ENCODE results near the gene IGHMBP2.

IGHMBP2 gene

DNA sequence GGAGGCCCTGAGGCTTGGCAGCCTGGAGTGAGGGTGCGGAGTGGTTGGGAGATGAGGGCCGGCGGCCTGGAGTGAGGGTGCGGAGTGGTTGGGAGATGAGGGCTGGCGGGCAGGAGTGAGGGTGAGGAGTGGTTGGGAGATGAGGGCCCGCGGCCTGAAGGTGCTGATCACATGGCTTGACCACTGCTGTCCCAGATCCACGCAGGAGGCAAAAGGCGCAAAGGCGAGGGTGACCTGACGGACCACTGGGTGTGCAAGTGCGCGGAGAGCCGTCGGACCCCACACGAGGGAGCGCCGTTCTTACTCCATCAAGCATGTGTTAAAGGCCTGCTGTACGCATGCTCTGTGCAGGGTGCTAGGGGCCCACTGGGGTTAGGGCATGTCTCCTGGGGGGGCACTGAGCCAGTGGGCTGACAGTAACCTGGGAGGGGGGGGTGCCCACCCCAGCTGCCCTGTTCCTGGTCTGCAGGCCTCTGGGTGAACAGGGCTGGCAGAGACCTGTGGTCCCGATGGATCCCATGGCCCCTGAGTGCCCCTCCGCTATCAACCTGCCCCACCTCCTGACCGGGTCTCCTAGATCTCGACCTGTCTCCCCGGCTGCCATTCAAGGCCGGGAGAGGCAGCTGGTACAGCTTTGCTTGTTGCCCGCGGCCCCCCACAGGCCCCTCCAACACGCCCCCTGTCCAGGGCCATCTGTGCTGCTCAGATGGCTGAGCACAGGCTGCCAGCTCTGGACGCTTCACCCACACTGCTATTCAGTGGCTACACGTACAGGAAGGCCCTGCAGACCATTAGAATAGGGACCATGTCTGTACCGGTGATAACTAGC, 56.0 kb downstream of the IGHMBP2 start:
- H3K4me3 ChIP-seq (ENCODE audit: low read length): no peak overlapping the region

DNA sequence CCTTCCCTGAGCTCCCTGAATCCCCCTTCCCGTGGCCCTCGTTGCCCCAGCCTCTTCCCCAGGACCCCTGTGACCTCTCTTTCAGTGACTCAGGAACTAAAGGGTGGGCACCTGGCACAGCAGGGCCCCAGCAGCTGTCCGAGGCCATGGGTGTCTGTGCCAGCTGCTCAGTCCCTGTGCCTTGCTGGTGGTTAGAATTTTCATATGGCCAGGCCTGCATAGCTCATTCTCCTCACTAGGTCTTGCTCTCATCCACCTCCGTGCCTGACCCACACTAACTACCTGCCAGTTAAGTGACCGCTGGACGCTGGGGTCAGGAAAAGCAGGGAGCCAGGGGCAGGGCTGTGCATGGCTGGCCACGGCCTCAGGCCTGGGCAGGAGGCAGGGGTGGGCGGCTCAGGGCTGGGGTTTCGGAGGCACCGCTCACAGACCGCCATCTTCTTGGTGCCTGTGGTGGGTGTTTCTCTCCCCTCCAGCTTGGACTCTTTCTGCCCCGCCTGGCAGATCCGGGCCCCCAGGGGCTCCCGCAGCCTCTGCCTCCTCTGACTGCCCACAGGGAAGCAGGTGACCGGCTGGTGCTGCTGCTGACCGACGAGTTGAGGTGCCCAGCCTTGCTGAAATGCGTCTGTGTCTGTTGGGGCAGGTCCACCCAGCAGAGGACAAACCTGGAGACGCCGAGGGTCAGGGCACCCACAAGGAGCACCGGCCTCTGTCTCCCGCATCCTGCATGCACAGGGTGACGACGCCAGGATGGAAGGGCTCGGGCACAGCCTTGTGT, 56.8 kb downstream of the IGHMBP2 start:
- Histone ChIP-seq H3K4me1 (ENCODE audit: insufficient read depth, low read length) (peaks cover 3% of the 10 kb centered on the region), H2AFZ (ENCODE audit: low read depth, low read length) (no peak overlapping the region), H3K36me3 (ENCODE audit: insufficient read depth, low read length) (no peaks in the 10 kb centered on the region), H3K4me3 (ENCODE audit: low read length) (no peak overlapping the region), H3K9me3 (ENCODE audit: low read length) (peaks cover 9% of the 10 kb centered on the region), H3K27me3 (ENCODE audit: insufficient read depth, low read length) (no peaks in the 10 kb centered on the region)

More for the DNA sequence above, 56.0 kb downstream of the IGHMBP2 start:
- Histone ChIP-seq H3K36me3 (ENCODE audit: insufficient read depth, low read length) (no peaks in the 10 kb centered on the region), H3K9me3 (ENCODE audit: low read length) (peaks cover 9% of the 10 kb centered on the region), H2AFZ (ENCODE audit: low read depth, low read length) (no peak overlapping the region), H3K4me1 (ENCODE audit: insufficient read depth, low read length) (peaks cover 3% of the 10 kb centered on the region), H3K27me3 (ENCODE audit: insufficient read depth, low read length) (no peaks in the 10 kb centered on the region)

DNA sequence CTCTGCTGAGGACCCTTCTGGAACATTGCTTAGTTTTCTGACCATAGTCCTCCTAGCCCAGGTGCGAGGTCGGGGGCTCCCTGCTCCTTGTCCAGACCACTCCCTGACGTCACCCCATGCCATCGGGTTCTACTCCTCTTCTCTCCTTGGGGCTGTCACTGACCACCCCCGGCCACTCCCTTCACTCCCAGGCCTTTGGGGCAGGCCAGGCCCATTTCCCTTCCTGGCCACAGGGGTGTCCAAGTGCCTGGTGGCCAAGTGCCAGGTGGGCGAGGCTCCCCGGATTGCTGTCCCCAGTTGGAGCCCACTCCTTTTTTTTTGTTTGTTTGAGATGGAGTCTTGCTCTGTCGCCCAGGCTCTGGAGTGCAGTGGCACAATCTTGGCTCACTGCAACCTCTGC, 57.6 kb downstream of the IGHMBP2 start:
- Histone ChIP-seq H3K9me3 (ENCODE audit: low read length) (peaks cover 9% of the 10 kb centered on the region), H3K36me3 (ENCODE audit: insufficient read depth, low read length) (no peaks in the 10 kb centered on the region), H2AFZ (ENCODE audit: low read depth, low read length) (no peak overlapping the region), H3K4me1 (ENCODE audit: insufficient read depth, low read length) (peaks cover 3% of the 10 kb centered on the region), H3K27me3 (ENCODE audit: insufficient read depth, low read length) (no peaks in the 10 kb centered on the region), H3K4me3 (ENCODE audit: low read length) (no peak overlapping the region)

DNA sequence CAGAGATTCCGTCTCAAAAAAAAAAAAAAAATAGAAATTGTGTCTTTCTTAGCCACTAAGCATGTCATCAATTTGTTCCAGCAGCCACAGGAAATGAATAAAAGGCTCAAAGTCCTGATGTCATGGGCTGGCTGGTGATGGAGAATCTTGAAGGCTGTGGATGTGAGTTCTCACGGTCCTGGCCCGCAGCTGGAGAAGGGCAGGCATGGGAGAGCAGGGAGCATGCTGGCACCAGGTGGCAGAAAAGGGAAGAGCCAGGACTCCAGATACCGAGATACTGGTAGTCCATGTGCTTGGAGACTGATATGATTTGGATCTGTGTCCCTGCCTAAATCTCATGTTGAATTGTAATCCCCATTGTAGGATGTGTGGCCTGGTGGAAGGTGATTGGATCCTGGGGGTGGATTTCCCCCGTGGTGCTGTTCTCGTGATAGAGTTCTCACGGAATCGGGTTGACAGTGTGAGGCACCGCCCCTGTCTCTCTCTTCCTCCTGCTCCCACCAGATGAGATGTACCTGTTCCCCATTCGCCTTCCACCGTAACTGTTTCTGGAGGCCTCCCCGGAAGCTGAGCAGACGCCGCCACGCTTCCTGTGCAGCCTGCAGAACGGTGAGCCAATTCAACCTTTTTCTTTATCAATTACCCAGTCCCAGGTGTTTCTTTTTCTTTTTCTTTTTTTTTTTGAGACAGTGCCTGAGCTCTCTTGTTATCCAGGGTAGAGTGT, 59.0 kb downstream of the IGHMBP2 start:
- no peaks in the 10 kb centered on the region for H3K27me3 ChIP-seq (ENCODE audit: insufficient read depth, low read length)
- H3K9me3 ChIP-seq (ENCODE audit: low read length): peaks cover 10% of the 10 kb centered on the region
- no peak overlapping the region for H2AFZ ChIP-seq (ENCODE audit: low read depth, low read length)
- H3K36me3 ChIP-seq (ENCODE audit: insufficient read depth, low read length): no peaks in the 10 kb centered on the region
- peaks cover 3% of the 10 kb centered on the region for H3K4me1 ChIP-seq (ENCODE audit: insufficient read depth, low read length)
- H3K4me3 ChIP-seq (ENCODE audit: low read length): no peak overlapping the region

GRCh38 chr11:68963779-68964178, 60.1 kb downstream of the IGHMBP2 start:
- Histone ChIP-seq H3K4me3 (ENCODE audit: low read length) (no peak overlapping the region), H3K4me1 (ENCODE audit: insufficient read depth, low read length) (peaks cover 3% of the 10 kb centered on the region), H2AFZ (ENCODE audit: low read depth, low read length) (no peak overlapping the region), H3K9me3 (ENCODE audit: low read length) (peaks cover 10% of the 10 kb centered on the region), H3K36me3 (ENCODE audit: insufficient read depth, low read length) (no peaks in the 10 kb centered on the region), H3K27me3 (ENCODE audit: insufficient read depth, low read length) (no peaks in the 10 kb centered on the region)

GRCh38 chr11:68965901-68966853, 62.5 kb downstream of the IGHMBP2 start:
- H3K4me3 ChIP-seq (ENCODE audit: low read length): no peak overlapping the region
- peaks cover 12% of the 10 kb centered on the region for H3K9me3 ChIP-seq (ENCODE audit: low read length)
- H3K36me3 ChIP-seq (ENCODE audit: insufficient read depth, low read length): no peaks in the 10 kb centered on the region
- H3K27me3 ChIP-seq (ENCODE audit: insufficient read depth, low read length): peaks cover 4% of the 10 kb centered on the region
- no peaks in the 10 kb centered on the region for H3K4me1 ChIP-seq (ENCODE audit: insufficient read depth, low read length)
- H2AFZ ChIP-seq (ENCODE audit: low read depth, low read length): no peak overlapping the region

DNA sequence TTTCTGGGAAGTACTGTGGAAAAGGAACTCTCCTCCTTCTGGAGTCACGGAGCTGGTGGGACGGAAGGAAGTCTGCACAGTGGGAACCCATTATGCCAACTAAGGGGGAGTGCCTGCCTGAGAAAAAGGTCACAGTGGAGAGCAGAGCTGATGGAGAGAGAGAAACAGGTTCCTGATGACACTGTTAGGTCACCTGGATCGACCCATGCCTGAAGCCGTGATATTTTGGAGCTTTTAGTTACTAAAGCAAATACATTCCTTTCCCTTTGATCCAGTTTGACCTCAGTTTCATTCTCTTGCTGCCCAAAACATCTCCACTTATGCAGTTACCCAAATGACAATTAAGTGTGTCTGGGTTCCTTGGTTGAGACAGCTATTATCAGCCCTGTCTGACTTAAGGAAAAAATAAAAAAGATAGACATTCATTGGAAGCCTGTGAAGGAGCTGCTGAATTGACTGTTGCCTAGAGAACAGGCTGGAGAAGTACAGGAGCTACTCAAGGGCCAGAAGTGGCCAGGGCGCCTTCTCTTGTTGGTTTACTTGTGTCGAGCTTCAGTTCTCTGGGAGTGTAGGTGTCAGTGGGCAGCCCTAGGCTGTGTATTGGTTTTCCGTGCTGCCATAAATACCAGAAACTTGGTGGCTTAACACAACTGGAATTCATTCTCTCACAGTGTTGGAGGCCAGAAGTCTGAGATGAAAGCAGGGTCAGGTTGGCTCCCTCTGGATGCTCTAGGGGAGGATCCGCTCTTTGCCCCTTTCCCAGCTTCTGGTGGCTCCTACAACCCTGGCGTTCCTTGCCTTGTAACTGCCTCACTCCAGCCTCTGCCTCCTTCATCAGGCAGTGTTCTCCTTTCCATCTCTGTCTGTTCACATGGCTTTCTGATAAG, 63.4 kb downstream of the IGHMBP2 start:
- H3K9me3 ChIP-seq (ENCODE audit: low read length): peaks cover 12% of the 10 kb centered on the region
- no peak overlapping the region for H2AFZ ChIP-seq (ENCODE audit: low read depth, low read length)
- H3K27me3 ChIP-seq (ENCODE audit: insufficient read depth, low read length): peaks cover 4% of the 10 kb centered on the region
- no peak overlapping the region for H3K4me3 ChIP-seq (ENCODE audit: low read length)
- H3K4me1 ChIP-seq (ENCODE audit: insufficient read depth, low read length): no peaks in the 10 kb centered on the region
- H3K36me3 ChIP-seq (ENCODE audit: insufficient read depth, low read length): no peaks in the 10 kb centered on the region

GRCh38 chr11:68968306-68969250, 64.9 kb downstream of the IGHMBP2 start:
- H3K27me3 ChIP-seq (ENCODE audit: insufficient read depth, low read length): peaks cover 4% of the 10 kb centered on the region
- H3K9me3 ChIP-seq (ENCODE audit: low read length): peaks cover 9% of the 10 kb centered on the region
- H3K4me1 ChIP-seq (ENCODE audit: insufficient read depth, low read length): no peaks in the 10 kb centered on the region
- no peaks in the 10 kb centered on the region for H3K36me3 ChIP-seq (ENCODE audit: insufficient read depth, low read length)
- no peak overlapping the region for H3K4me3 ChIP-seq (ENCODE audit: low read length)
- H2AFZ ChIP-seq (ENCODE audit: low read depth, low read length): no peak overlapping the region

GRCh38 chr11:68969386-68969785, 65.7 kb downstream of the IGHMBP2 start:
- H3K27me3 ChIP-seq (ENCODE audit: insufficient read depth, low read length): peaks cover 4% of the 10 kb centered on the region
- H3K4me1 ChIP-seq (ENCODE audit: insufficient read depth, low read length): no peaks in the 10 kb centered on the region
- H3K9me3 ChIP-seq (ENCODE audit: low read length): peaks cover 5% of the 10 kb centered on the region
- H2AFZ ChIP-seq (ENCODE audit: low read depth, low read length): no peak overlapping the region
- no peak overlapping the region for H3K4me3 ChIP-seq (ENCODE audit: low read length)
- H3K36me3 ChIP-seq (ENCODE audit: insufficient read depth, low read length): no peaks in the 10 kb centered on the region

- no peak overlapping the region for H2AFZ ChIP-seq (ENCODE audit: low read depth, low read length)
- H3K36me3 ChIP-seq (ENCODE audit: insufficient read depth, low read length): no peaks in the 10 kb centered on the region
- H3K4me3 ChIP-seq (ENCODE audit: low read length): no peak overlapping the region
- no peaks in the 10 kb centered on the region for H3K4me1 ChIP-seq (ENCODE audit: insufficient read depth, low read length)
- H3K9me3 ChIP-seq (ENCODE audit: low read length): peaks cover 5% of the 10 kb centered on the region
- peaks cover 4% of the 10 kb centered on the region for H3K27me3 ChIP-seq (ENCODE audit: insufficient read depth, low read length)
Observed at GRCh38 chr11:68970921-68971636, 67.4 kb downstream of the IGHMBP2 start.

All from neuron (in vitro differentiated cells).